Cardiac atrium fibroblast (primary cell): ENCODE data around the gene G6PC2. TPM values are rescaled to one million over a fixed set of nuclear protein-coding genes. Genes with fewer than 3 reads are reported as not detected.

ENCODE experiments used
- total RNA-seq: library from RNA; depleted of rRNA; stranded (reverse); fragments of >200 nt; gene quantifications from 2 replicates; pipeline ENCODE4 v1.2.3, GENCODE V29; 2015

The G6PC2 gene, protein sequence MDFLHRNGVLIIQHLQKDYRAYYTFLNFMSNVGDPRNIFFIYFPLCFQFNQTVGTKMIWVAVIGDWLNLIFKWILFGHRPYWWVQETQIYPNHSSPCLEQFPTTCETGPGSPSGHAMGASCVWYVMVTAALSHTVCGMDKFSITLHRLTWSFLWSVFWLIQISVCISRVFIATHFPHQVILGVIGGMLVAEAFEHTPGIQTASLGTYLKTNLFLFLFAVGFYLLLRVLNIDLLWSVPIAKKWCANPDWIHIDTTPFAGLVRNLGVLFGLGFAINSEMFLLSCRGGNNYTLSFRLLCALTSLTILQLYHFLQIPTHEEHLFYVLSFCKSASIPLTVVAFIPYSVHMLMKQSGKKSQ
- total RNA-seq = not detected in 2 replicates

DNA sequence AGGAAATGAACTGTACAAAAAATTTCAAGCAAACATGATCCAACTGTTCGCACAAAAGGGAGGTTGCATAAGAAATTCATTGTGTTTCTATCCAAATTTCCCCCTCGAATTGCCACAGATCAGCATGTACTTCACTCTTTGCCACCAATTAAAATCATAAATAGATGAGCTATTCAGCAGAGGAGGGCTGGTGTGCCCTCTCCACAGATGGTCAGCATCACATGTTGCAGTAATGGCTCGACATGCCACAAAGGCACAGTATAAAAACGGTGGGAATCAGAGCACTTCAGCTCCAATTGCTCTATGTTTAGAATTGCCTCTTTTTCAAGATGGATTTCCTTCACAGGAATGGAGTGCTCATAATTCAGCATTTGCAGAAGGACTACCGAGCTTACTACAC is at the start of gene G6PC2:
G6PC2 (plus strand) TSS at position 289 of the 400 bp plus-strand sequence; CDS start at position 330, 41 bp downstream.

DNA sequence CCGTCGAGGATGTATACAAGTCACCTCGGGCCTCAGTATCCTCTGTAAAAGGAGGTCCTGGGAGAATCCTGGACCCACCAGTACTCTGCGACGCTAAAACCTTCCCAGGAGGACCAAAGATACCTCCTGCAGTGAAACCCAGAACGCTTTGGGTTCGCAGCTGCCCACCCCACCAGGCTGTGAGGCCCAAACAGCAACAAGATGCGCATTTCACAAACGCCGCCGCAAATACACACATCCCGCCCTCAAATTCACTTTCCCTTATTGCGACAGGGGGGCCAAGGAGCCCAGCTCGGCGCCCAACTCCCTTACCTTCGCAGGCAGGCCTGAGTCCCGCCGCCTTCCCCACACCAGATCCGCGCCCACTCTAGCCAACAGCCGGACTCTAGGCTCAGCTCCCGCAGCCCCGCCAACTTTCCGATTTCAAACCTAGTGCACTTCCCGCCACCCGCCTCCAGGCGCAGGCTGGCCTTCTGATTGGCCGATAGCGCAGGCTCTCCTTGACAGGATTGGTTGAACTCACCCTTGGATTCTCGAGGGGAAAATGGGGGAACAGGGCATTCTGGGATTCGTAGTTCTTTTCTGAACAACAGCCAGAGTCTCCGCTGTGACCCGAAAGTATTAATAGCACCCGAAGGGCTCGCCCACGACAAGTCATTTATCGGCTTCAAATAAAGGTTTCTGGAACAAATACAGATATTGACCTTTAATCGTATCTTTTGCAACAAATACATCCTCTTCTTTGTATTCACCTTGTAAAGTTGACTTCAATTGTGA is 10.9 kb upstream of the G6PC2 start, which contains the start of gene SPC25:
SPC25 (minus strand) TSS at position 425 of the 777 bp plus-strand sequence. CDS start 911 bp downstream, outside the sequence.

Other genes with a start within 250 kb of the G6PC2 start
- 0.16 and 0.18 TPM in 2 replicates for gene NOSTRIN, start 98.7 kb upstream of the G6PC2 start, total RNA-seq
- gene SPC25, start 10.9 kb upstream of the G6PC2 start, total RNA-seq = 2.0 and 2.1 TPM in 2 replicates
- under 0.01 and 0.65 TPM in 2 replicates for gene ABCB11, start 130.0 kb downstream of the G6PC2 start, total RNA-seq
- 20.2 and 29.2 TPM in 2 replicates for gene DHRS9, start 168.3 kb downstream of the G6PC2 start, total RNA-seq